SK-N-SH treated with all-trans-retinoic acid at 6 μM for 48 hours (cell line): ENCODE results near the gene UGT1A6.

Experiments
- CSDC2 ChIP-seq: fragments of 250-450 bp; sonication (Bioruptor Pico); IDR thresholded peaks from 2 replicates; pipeline ENCODE4 v1.5.0; 2020; ENCODE audit warnings: mild to moderate bottlenecking, moderate library complexity
- ESRRG ChIP-seq: fragments of 250-450 bp; sonication (Bioruptor Pico); IDR thresholded peaks from 2 replicates; pipeline ENCODE4 v1.6.1; 2021; ENCODE audit warnings: mild to moderate bottlenecking
- SNAI2 ChIP-seq: fragments of 250-450 bp; sonication (Bioruptor Pico); IDR thresholded peaks from 2 replicates; pipeline ENCODE4 v1.5.0; 2020; ENCODE audit warnings: mild to moderate bottlenecking, moderate library complexity
- TF ChIP-seq, protein P1 (sequence below): fragments of 250-450 bp; sonication (Bioruptor Pico); IDR thresholded peaks from 2 replicates; pipeline ENCODE4 v1.5.1; 2020; ENCODE audit warnings: low read depth, mild to moderate bottlenecking, moderate library complexity

DNA sequence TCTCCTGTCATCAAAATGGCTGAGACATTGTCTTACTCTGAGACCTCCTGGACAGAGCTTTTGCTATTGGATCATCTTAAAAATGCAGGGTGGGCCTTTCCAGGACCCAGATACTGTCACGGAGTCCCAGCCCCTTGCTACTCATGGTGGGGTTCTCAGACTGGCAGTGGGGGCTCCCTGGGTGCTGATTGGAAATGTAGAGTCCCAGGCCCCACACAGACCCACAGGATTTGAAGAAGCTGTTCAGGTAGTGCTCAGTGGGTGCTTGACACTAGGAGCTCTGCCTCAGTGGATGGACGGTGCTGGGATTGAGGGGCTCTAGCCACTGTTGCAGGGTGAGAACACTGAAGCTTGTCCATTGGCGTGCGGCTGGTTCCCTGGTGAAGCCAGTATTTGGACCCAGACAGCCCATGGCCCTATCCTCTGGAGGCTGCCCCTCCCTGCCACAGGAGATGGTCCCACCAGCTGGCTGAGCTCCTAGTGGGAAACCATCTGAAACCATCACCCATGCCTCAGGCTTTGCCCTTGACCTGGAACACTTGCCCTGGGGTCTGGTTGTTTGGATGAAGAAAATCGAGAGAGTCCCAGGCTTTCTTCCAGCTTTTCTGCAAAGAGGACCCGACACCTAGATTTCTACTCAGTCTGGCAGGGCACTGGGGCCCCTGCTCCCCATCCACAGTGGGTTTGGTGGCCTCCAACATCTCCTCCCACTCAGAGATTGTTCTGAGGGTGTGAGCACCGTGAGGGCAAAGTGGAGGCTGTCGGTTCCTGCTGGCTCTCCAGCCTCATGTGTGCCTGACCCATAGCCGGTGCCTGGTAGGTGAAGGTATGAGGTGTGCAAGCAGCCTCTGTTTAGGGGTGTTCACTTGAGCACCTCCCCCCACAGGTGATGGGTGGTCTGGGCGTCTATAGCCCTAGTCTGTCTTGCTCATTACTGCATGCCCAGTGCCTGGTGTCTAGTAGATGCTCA is 115.6 kb downstream of the UGT1A6 start:
- TF ChIP-seq, protein P1, sequence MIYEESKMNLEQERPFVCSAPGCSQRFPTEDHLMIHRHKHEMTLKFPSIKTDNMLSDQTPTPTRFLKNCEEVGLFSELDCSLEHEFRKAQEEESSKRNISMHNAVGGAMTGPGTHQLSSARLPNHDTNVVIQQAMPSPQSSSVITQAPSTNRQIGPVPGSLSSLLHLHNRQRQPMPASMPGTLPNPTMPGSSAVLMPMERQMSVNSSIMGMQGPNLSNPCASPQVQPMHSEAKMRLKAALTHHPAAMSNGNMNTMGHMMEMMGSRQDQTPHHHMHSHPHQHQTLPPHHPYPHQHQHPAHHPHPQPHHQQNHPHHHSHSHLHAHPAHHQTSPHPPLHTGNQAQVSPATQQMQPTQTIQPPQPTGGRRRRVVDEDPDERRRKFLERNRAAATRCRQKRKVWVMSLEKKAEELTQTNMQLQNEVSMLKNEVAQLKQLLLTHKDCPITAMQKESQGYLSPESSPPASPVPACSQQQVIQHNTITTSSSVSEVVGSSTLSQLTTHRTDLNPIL (CRISPR knock-in tag) = no peak
- TF ChIP-seq SNAI2 (CRISPR knock-in tag) (no peak), ESRRG (CRISPR knock-in tag) (no peak), CSDC2 (CRISPR knock-in tag) (no peak)
